K562 (cell line): ENCODE results near the gene HMCN2. TPM values are rescaled to one million over a fixed set of nuclear protein-coding genes. Genes with fewer than 3 reads are reported as not detected.
A peak's percentile ranks its signal among the peaks of the same experiment; 100 is the strongest.

Experiments used
- ATAC-seq: fragments of 200-7000 bp; cut with Tn5 transposase; 3 replicates; pipeline ENCODE4 v1.9.1; 2020; ENCODE audit warnings: moderate library complexity
- BruUV-seq: library from RNA; stranded (reverse); fragments of 400-500 nt; replicated peaks from 2 replicates; lab custom pipeline; 2021; lab: Mats Ljungman, UMichigan
- CTCF ChIA-PET: fragments of 300-600 bp; formaldehyde crosslinking; extraction: SDS; loops from one replicate; lab custom pipeline; 2021; ENCODE audit warnings: low intra/inter-chr PET ratio; lab: Yijun Ruan, JAX
- POLR2A ChIA-PET: fragments of 300-600, 350-650 bp; sonication (Branson Sonifier 250); formaldehyde crosslinking; extraction: SDS; loops from one replicate; lab custom pipeline; 2021; ENCODE audit warnings: antibody characterized with exemption, inconsistent platforms; lab: Yijun Ruan, JAX
- DNase-seq, 4 experiments: peaks; one replicate each; pipeline versions ENCODE4 v3.0.0 to v3.0.0-alpha.2; 2011 to 2018; ENCODE audit warnings: low spot score in 3 of 4, mixed read lengths in 3 of 4; ENCODE audit errors: extremely low read depth in 1 of 4
- FAIRE-seq: peaks from 2 replicates; lab custom pipeline; 2011; peaks lifted over from hg19 to GRCh38; lab: Jason Lieb, UNC
- H2AFZ ChIP-seq: 2 replicates; pipeline ENCODE4 v1.6.0; 2011; ENCODE audit warnings: low read depth, low read length, control low read depth, inconsistent platforms
- H3K27ac ChIP-seq: fragments of 200-600 bp; 3 replicates; pipeline ENCODE4 v1.8.0; 2011; ENCODE audit warnings: low read depth, mild to moderate bottlenecking, control low read depth, inconsistent platforms, low read length, moderate library complexity, mixed read lengths; ENCODE audit errors: extremely low read depth
- H3K27me3 ChIP-seq, 2 experiments: fragments of 300-600 bp in 1 of 2; 2 replicates in 1 of 2; 3 replicates in 1 of 2; pipeline versions ENCODE4 v1.6.0 to v1.8.0; 2011; ENCODE audit warnings: inconsistent platforms in 2 of 2, low read length in 2 of 2, mild to moderate bottlenecking in 1 of 2, mixed read lengths in 1 of 2, moderate library complexity in 1 of 2; ENCODE audit not compliant: control insufficient read depth in 2 of 2, insufficient read depth in 2 of 2
- H3K36me3 ChIP-seq: fragments of 300-600 bp; 3 replicates; pipeline ENCODE4 v1.8.0; 2011; ENCODE audit warnings: mild to moderate bottlenecking, low read length, inconsistent platforms; ENCODE audit not compliant: control insufficient read depth, insufficient read depth
- H3K4me1 ChIP-seq, 2 experiments: fragments of 200-600 bp in 1 of 2; replicated peaks in 1 of 2; 2 replicates in 1 of 2; 3 replicates in 1 of 2; pipeline versions ENCODE4 v1.5.1 to v1.8.0; 2011; ENCODE audit warnings: inconsistent platforms in 2 of 2, low read length in 2 of 2, mild to moderate bottlenecking in 1 of 2, mixed read lengths in 1 of 2, moderate library complexity in 1 of 2; ENCODE audit not compliant: control insufficient read depth in 2 of 2, insufficient read depth in 2 of 2
- H3K4me2 ChIP-seq: 2 replicates; pipeline ENCODE4 v1.6.1; 2011; ENCODE audit warnings: low read length, control low read depth, inconsistent platforms, mixed read lengths; ENCODE audit not compliant: insufficient read depth
- H3K4me3 ChIP-seq: fragments of 200-600 bp; sonication (generic), shearing (Covaris generic); 2 replicates; pipeline ENCODE4 v1.5.1; 2016; ENCODE audit warnings: control low read depth, inconsistent platforms
- H3K79me2 ChIP-seq: fragments of 200-600 bp; 3 replicates; pipeline ENCODE4 v1.8.0; 2011; ENCODE audit warnings: low read length, inconsistent platforms; ENCODE audit not compliant: control insufficient read depth, insufficient read depth
- H3K9ac ChIP-seq, 2 experiments: 2 replicates each; pipeline versions ENCODE4 v1.6.0 to v1.6.1; 2011; ENCODE audit warnings: low read depth in 2 of 2, low read length in 2 of 2, control low read depth in 1 of 2, inconsistent platforms in 1 of 2, mild to moderate bottlenecking in 1 of 2, mixed read lengths in 1 of 2; ENCODE audit not compliant: insufficient read depth in 1 of 2
- H3K9me1 ChIP-seq: one replicate; pipeline ENCODE4 v1.6.0; 2011; ENCODE audit warnings: inconsistent platforms, mild to moderate bottlenecking, low read length, moderate library complexity; ENCODE audit not compliant: control insufficient read depth, insufficient read depth
- H3K9me3 ChIP-seq: replicated peaks from 2 replicates; pipeline ENCODE4 v1.5.1; 2011; ENCODE audit warnings: low read depth, low read length, inconsistent platforms; ENCODE audit not compliant: control insufficient read depth, insufficient read depth
- H4K20me1 ChIP-seq: replicated peaks from 2 replicates; pipeline ENCODE4 v1.6.1; 2011; ENCODE audit warnings: low read length, inconsistent platforms, mixed read lengths; ENCODE audit not compliant: control insufficient read depth, insufficient read depth
- BRCA1 ChIP-seq, 2 experiments: fragments of 450-650 bp in 1 of 2; sonication (generic) in 1 of 2; formaldehyde crosslinking in 1 of 2; IDR thresholded peaks; 2 replicates each; pipeline versions ENCODE4 v1.5.0 to v1.6.1; 2017 to 2020; ENCODE audit warnings: mild to moderate bottlenecking in 1 of 2, missing genetic modification reagents in 1 of 2
- MTA2 ChIP-seq: fragments of 450-650 bp; IDR thresholded peaks from 2 replicates; pipeline ENCODE4 v1.6.1; 2016; ENCODE audit warnings: low read depth
- POLR2G ChIP-seq: fragments of 200-400 bp; formaldehyde crosslinking; IDR thresholded peaks from 2 replicates; pipeline ENCODE4 v1.6.1; 2017; ENCODE audit warnings: low read depth, mild to moderate bottlenecking, antibody characterized with exemption, low read length, moderate library complexity
- RBM15 ChIP-seq: fragments of 200-400 bp; formaldehyde crosslinking; IDR thresholded peaks from 2 replicates; pipeline ENCODE4 v1.6.1; 2018; ENCODE audit warnings: mild to moderate bottlenecking, low read length, moderate library complexity; ENCODE audit not compliant: insufficient read depth
- RBM25 ChIP-seq: fragments of 200-400 bp; formaldehyde crosslinking; IDR thresholded peaks from 2 replicates; pipeline ENCODE4 v1.6.1; 2018; ENCODE audit warnings: low read length, low read depth, moderate library complexity; ENCODE audit not compliant: severe bottlenecking
- ZFP36 ChIP-seq: fragments of 150-350 bp; IDR thresholded peaks from 2 replicates; pipeline ENCODE4 v1.6.1; 2018; ENCODE audit warnings: low read length, low read depth; ENCODE audit not compliant: partially characterized antibody
- WGBS: fragments of 100-300 bp; shearing (Covaris generic); methylation state at CpG from one replicate; pipeline ENCODE4 v1.1.6; 2016; ENCODE audit warnings: low coverage, mixed read lengths; ENCODE audit not compliant: insufficient coverage; ENCODE audit errors: missing lambda C conversion rate; 5-methylcytosine and 5-hydroxymethylcytosine counted together
- in situ Hi-C: fragments of 300-500 bp; cut with MboI; formaldehyde crosslinking; loops from 4 replicates; pipeline ENCODE4 v1.15.0; 2018; ENCODE audit warnings: inconsistent platforms, mixed read lengths
- intact Hi-C: fragments of 100-400 bp; cut with micrococcal nuclease; formaldehyde crosslinking; loops from 2 replicates; pipeline ENCODE4 v1.14.2; 2022
- polyA plus RNA-seq, 8 experiments: library from polyadenylated mRNA; depleted of rRNA in 4 of 8; stranded (reverse) in 5 of 8; unstranded in 3 of 8; fragments of >200 nt; fragmentation: Nextera tagmentation in 2 of 8; fragmentation: Illumina TruSeq in 1 of 8; extraction: Ambion mirVana in 2 of 8; extraction: Trizol in 1 of 8; gene quantifications; 2 replicates each; pipeline versions ENCODE4 v1.2.1 to v1.2.3, GENCODE V29; 2011 to 2014; ENCODE audit warnings: inconsistent platforms in 1 of 8, missing spikeins in 1 of 8
- total RNA-seq, 7 experiments: library from RNA; depleted of rRNA in 6 of 7; stranded (reverse); fragments of >200 nt in 6 of 7; fragmentation: Illumina TruSeq in 2 of 7; extraction: Trizol in 2 of 7; gene quantifications; 2 replicates each; pipeline versions ENCODE4 v1.2.1 to v1.2.3, GENCODE V29; 2011 to 2021; ENCODE audit warnings: low replicate concordance in 1 of 7

The HMCN2 gene
- total and polyA plus RNA-seq, 9 of the 15 experiments (the other 6 are each of a cell fraction or from before 2014, with no cell fraction given), result 0.01 TPM; not detected in 8

DNA sequence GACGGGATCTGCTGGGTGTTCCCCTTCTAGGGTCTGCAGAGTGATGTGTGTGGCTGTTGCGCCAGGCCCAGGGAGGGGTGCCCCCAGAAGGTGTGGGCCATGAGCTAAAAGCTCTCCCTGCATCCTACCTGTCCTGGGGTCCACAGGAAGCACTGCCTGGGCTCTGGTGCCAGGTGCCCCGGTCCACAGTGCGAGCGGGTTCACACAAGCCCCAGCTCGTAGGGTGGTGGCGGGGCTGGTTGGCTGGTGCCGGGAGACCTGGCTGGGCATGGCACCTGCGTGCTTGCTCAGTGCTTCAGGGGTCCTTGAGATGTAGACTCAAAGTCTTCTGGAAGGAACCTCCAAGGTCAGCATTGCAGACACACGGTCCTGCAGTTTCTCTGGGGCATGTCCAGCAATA is 204.7 kb downstream of the HMCN2 start:
- Histone ChIP-seq H2AFZ (no peak overlapping the region), H3K4me3 (no peak overlapping the region), H3K4me2 (no peak overlapping the region), H3K27me3 (peaks cover 3 to 52% of the 10 kb centered on the region in 2 experiments; a peak in 4 of 5 replicates), H3K9me1 (no peaks in the 10 kb centered on the region), H3K36me3 (no peaks in the 10 kb centered on the region), H3K9me3 (no peaks in the 10 kb centered on the region), H4K20me1 (peaks cover 8% of the 10 kb centered on the region; the same call in 1 of the 2 replicates), H3K79me2 (no peaks in the 10 kb centered on the region), H3K4me1 (peaks cover 0 to 53% of the 10 kb centered on the region in 2 experiments; a peak in 2 of 5 replicates), H3K9ac (peak overlapping the region in 1 of 2 experiments; percentile 17; a peak in 1 of 4 replicates), H3K27ac (no peak overlapping the region)
- ChIA-PET CTCF (no interaction called here), POLR2A (interaction anchor here (0.6 to 1.0 kb wide), 2 partner anchors 11 to 207 kb away, joined by 3 to 5 read pairs; no protein-coding TSS in a partner anchor)
- TF ChIP-seq BRCA1 (IDR thresholded peaks at IDR 0.05) (no peak), BRCA1 (CRISPR knock-in tag; IDR thresholded peaks at IDR 0.05) (no peak), POLR2G (0 out of 2 replicates have a peak, but pooled peaks have one; percentile 30)
- intact Hi-C loops (no loop called here), in situ Hi-C loops (no loop called here)
- DNase-seq (no peak), FAIRE-seq (no peak), ATAC-seq (no peak)
- no TSS peak for BruUV-seq
- WGBS, result 31% methylated on average over 7 of the region's 10 CpGs

DNA sequence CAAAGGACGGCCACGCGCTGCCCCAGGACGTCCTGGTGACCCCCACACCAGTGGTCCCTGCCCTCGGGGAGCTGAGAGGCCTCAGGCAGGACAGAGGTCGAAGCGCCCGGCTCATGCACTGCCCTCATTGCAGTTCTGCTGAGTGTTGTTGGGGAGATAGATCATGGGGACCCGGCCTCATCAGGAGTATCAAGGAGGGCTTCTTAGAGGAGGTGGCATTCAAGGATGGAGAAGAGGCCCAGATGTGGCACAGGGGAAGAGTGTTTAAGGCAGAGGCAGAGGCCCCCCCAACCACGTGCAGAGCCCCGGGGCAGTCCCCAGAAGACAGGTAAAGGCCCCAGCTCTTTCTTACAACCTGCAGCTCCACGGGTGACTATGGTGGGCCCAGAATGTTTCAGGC is 205.4 kb downstream of the HMCN2 start:
- TF ChIP-seq RBM15 (no peak), ZFP36 (peak; percentile 91), MTA2 (no peak), RBM25 (peak; percentile 44)
- H2AFZ ChIP-seq, result no peak overlapping the region
- no peak for DNase-seq
- no peak overlapping the region for H3K4me2 ChIP-seq
- peaks cover 0 to 48% of the 10 kb centered on the region in 2 experiments; a peak in 2 of 5 replicates for H3K4me1 ChIP-seq
- in situ Hi-C loops, result no loop called here
- no peaks in the 10 kb centered on the region for H3K79me2 ChIP-seq
- H4K20me1 ChIP-seq, result peaks cover 8% of the 10 kb centered on the region; the same call in 1 of the 2 replicates
- CTCF ChIA-PET, result no interaction called here
- no peak for ATAC-seq
- POLR2A ChIA-PET, result interaction anchor here (1.2 kb wide), 1 partner anchor 10 kb away, joined by 4 read pairs; no protein-coding TSS in a partner anchor
- H3K36me3 ChIP-seq, result no peaks in the 10 kb centered on the region
- H3K27ac ChIP-seq, result no peak overlapping the region
- intact Hi-C loops, result no loop called here
- no peak for FAIRE-seq
- no peaks in the 10 kb centered on the region for H3K9me1 ChIP-seq
- H3K9ac ChIP-seq, result no peak overlapping the region
- BruUV-seq, result no TSS peak
- H3K27me3 ChIP-seq, result peaks cover 3 to 52% of the 10 kb centered on the region in 2 experiments; a peak in 4 of 5 replicates
- no peak overlapping the region for H3K4me3 ChIP-seq
- no peaks in the 10 kb centered on the region for H3K9me3 ChIP-seq
- WGBS, result 18% methylated on average over 11 of the region's 12 CpGs
